ENCODE measurements around the gene PSMB7.

GRCh38 chr9:124385623-124386022, 29.6 kb downstream of the PSMB7 start:
- TF ChIP-seq CTCF (conservative IDR thresholded peaks at IDR 0.05; ENCODE audit: low read length) (no peak), EZH2phosphoT487 (IDR thresholded peaks at IDR 0.05; ENCODE audit: borderline replicate concordance) (no peak)
